Activated CD4-positive, CD25-positive, alpha-beta regulatory T cell treated with anti-CD3 and anti-CD28 coated beads, Interleukin-2, amount 50 U/mL, for 24 hours (primary cell): ENCODE results near the gene TLCD3A.
"Not testable (repeated sequence)": the region's sequence is repeated elsewhere in the genome, so short reads cannot be mapped to it uniquely, and the experiment has no call there.

Experiments
- ATAC-seq, 2 donors: fragments of 150-1000 bp; cut with Tn5 transposase; one replicate each; pipeline ENCODE4 v1.10.0; 2021; ENCODE audit warnings: mild to moderate bottlenecking in 1 of 2, moderate library complexity in 1 of 2

The TLCD3A gene

GRCh38 chr17:750431-751037 lies 18.1 kb downstream of the TLCD3A start:
- ATAC-seq: no peak

- ATAC-seq: peak; percentile 33 to 51
Measured at GRCh38 chr17:751269-752001, 19.0 kb downstream of the TLCD3A start.

DNA sequence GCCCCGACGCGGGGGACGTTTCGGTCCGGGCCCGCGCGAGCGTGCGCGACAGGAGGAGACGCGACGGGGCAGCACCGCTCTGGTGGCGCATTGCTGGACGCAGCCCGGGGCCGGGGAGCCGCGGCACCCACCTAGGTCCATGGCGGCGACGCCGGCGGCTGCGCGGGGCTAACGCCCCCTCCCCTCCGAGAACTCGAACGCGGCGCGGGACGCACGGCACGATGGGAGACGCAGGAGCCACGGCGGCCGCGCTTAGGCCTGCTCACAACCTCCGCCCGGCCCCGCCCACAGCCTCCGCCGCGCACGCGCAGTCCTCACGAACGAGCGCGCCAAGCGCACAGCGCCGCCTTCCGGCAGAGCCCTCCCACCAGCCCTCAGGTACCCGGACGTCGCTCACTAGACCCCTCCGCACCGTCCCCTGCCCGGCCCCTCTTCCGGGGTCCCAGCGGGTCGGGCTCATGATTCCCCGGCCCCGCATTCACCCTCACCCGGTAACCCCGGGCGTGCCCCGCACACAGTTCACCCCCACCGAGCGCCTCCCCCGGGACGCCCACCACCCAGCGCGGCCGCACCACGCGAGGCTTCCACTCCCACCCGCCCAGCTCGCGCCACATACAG lies 19.7 kb downstream of the TLCD3A start, which contains the start of gene GEMIN4:
GEMIN4 (minus strand) TSS at position 263 of the 618 bp plus-strand sequence; CDS start at position 141, 122 bp downstream.
- peak; percentile 87 to 88 for ATAC-seq

- peak; percentile 3 to 7 for ATAC-seq
Measured at GRCh38 chr17:752620-753219, 20.3 kb downstream of the TLCD3A start.

DNA sequence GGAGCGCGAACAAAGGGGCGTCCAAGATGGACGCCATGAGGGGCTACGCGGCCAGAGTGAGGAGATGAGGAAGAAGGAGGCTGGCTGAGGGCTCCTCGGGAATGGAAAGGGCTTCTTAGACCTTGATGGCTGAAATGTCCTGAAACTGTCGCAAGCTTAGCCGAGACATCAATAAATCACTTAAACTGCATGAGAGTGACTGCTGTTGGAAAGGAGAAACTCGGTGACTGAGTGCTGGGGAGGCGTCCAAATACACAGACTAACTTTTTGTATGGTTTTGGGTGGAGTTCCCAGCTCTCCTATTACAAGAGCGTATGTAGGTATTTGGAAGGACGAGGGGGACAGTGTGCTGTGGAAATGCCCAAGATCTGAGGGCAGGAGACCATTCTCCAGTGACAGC lies 21.0 kb downstream of the TLCD3A start:
- ATAC-seq: no peak

DNA sequence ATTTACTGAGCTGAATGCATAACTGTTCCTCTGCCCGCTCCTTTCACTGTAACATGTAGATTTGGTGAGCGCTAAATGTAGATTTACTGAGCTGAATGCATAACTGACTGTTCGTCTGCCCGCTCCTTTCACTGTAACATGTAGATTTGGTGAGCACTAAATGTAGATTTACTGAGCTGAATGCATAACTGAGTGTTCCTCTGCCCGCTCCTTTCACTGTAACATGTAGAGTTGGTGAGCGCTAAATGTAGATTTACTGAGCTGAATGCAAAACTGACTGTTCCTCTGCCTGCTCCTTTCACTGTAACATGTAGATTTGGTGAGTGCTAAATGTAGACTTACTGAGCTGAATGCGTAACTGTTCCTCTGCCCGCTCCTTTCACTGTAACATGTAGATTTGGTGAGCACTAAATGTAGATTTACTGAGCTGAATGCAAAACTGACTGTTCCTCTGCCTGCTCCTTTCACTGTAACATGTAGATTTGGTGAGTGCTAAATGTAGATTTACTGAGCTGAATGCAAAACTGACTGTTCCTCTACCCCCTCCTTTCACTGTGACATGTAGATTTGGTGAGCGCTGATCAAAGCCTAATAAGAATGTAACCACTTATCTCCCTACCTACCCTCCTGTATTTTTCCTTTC lies 23.0 kb downstream of the TLCD3A start:
- not testable (repeated sequence) for ATAC-seq

- not testable (repeated sequence) for ATAC-seq
Measured at GRCh38 chr17:756010-756567, 23.7 kb downstream of the TLCD3A start.

DNA sequence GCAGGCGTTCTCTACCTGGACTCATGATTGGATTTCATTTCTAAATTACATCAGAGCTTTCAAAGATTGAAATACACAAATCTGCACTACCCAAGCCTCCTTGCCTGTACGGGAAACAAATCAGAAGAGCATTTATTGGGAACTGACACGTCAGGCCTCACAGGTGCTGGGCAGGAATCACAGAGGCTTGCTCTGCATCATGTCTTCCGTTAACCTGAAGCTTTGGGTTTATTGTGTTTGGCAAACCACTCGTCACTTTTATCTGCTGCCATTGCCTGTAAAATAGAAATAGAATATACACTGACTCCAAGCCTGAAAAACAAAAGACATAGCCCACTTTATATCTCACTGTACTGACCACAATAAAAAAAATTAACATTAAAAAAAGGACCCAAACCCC lies 27.6 kb downstream of the TLCD3A start:
- no peak for ATAC-seq

DNA sequence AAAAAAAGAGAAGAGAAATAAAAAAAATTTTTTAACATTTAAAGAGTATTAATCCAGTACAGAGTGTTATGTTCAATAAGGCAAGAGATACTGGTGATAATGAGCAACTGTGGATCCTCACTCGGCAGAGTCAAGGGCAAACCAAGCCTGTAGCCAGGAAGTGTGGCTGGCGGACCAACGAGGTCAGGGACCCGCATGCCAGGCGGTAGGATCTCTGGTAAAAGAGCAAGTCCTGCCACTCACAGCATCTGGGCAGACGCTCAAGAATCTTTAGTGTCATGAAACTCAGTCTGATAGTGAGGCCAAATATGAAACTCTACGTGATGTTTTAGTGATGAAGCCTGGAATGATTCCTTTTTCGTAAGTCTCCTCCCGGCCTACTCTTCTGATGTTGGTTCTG lies 28.0 kb downstream of the TLCD3A start:
- ATAC-seq: no peak

DNA sequence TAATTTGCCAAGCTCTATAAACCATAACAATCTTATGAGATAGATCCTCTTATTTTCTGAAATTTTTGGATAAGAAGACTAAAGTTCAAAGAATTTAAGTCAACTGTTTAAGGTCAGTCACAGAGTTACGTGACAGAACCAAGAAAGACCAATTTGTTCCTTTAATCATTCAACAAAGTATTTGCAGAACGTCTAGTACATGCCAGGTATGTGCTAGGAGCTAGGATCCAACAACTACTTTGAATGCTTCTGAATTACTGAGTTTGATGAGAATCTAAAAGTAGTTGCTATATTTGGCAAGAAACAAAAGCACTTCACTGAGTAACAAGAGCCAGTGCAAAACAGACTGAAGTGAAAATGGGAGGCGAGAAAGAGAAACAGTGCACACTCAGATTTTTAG lies 34.7 kb downstream of the TLCD3A start:
- ATAC-seq: no peak

DNA sequence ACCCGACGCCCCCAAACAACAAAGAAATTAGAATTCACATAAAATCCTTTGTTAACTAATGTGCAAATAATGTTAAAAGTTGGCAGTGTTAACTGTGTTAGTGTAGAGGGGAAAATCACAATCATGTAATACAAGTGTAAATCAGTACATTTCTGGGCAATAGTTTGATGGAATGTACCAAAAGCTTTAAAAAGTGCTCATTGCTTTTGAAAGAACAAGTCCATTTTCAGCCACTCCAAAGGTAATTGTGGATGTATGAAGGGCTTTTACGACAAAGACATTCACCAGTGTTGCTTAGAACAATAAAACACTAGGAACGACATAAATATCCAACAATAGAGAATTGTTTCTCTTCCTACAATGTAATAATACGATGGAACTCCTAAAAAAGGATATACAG lies 40.6 kb downstream of the TLCD3A start:
- no peak for ATAC-seq

DNA sequence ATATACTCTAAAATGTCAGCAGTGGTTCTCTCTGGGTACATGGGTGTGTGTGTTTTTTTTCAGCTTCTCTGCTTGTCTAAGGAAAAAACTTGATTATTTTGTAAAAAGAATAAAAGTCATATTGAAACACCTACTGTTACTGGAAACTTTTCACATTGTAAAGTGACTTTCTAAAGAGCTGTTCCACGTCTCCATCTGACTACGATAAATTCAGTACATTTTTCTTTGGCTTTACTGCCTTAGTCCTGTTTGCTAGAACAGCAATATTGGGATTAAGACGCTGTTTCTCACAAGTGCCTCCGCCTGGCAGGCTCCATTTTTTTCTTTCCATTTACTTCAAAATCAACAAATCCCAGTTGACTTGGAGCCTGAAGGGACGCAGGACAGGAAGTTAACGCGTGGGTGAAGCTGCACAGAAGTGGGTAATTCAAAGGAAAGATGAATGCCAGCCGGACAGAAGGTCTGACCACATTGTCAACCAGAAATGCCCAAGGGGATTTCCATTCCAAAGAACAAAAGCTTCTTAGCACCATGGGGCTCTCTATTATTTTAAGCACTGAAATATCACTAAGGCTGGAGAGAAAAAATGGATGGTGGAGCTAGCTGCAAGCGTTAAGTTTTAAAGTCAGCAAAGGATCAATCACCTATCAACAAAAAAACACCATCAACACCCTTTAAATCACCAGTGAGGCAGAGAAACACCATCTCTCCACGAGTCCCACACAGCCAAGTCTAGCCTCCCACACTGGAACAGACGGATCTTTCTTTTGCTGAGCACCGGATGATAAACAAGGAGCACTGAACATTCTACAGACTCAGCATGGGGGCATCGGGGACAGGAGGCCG lies 41.3 kb downstream of the TLCD3A start:
- no peak for ATAC-seq

- no peak for ATAC-seq
Measured at GRCh38 chr17:774313-774584, 41.9 kb downstream of the TLCD3A start.

DNA sequence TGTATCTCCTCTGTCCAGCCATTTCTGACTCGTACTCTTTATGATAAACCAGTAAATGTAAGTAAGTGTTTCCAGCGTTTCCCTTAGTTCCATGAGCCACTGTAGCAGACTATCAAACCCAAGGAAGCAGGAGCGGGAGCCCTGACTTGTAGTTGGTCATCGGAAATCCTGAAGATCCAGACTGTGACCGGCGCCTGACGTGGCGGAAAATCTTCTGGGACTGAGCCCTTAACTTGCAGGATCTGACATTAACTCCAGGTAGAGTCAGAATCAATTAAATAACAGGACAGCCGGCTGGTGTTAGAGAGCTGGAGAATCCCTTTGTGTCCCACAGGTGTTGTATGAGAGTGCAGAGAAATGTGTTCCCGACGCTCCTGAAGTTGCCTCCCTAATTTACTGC lies 45.7 kb downstream of the TLCD3A start:
- ATAC-seq: no peak

- peak; percentile 92 to 95 for ATAC-seq
Measured at GRCh38 chr17:781805-782731, 49.7 kb downstream of the TLCD3A start, which contains the start of the genes GLOD4 and MRM3. GLOD4 (minus strand) TSS chr17:782280; CDS start chr17:782255, 25 bp downstream. MRM3 (plus strand) TSS chr17:782353; CDS start chr17:782379, 26 bp downstream.

GRCh38 chr17:784143-784542 lies 51.7 kb downstream of the TLCD3A start:
- no peak for ATAC-seq

- ATAC-seq: not testable (repeated sequence)
Measured at GRCh38 chr17:785901-786300, 53.5 kb downstream of the TLCD3A start.

DNA sequence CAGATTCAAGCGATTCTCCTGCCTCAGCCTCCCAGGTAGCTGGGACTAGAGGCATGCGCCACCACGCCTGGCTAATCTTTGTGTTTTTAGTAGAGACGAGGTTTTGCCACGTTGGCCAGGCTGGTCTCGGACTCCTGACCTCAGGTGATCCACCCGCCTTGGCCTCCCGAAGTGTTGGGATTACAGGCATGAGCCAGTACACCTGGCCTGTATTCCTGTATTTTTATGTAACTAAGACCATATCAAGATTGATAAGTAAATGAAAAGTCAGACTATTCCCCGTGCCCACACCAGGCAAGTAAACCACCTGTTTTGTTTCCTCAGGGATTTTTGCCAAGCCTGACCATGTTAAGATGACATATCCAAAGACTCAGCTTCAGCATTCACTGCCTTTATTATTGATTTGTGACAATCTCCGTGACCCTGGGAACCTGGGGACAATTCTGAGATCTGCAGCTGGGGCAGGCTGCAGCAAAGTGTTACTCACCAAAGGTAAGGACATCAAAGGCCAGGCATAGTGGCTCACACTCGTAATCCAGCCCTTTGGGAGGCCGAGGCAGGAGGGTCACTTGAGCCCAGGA lies 55.3 kb downstream of the TLCD3A start:
- no peak for ATAC-seq

- ATAC-seq: no peak
Measured at GRCh38 chr17:788551-788950, 56.2 kb downstream of the TLCD3A start.

DNA sequence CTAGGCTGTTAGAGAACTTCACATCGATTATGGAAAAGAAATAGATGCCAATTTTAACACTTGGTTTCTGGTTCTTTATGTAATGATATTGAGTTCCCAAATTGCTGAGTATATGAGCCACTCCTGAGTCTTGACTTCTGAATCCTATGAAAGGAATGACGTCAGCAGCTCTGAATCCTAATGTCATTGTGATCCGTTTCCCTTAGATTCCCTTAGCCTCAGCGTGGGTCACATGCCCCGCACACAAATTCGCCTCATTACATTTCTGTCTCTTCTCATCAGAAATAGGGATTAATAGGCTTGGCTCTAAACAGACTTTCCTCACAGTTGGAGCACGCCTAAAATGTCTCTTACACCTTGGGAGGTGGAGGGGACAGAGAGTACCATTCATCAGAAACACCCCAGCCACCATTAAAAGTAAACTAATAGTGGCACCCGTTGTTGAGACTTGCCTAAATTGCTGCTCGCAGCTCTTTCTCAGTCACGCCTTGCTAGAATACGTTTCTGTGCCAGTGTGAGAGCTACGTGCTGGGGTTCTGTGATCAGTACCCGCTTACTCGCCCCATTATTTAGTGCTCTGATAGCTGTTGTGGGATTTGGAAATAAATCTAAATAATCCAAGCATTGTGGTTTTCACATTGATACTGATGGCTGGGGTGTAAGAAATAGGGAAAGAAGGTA lies 56.9 kb downstream of the TLCD3A start:
- no peak for ATAC-seq
